BJ (cell line): ENCODE results near the gene USP4. TPM values are rescaled to one million over a fixed set of nuclear protein-coding genes. Genes with fewer than 3 reads are reported as not detected.
A peak's percentile ranks its signal among the peaks of the same experiment; 100 is the strongest.
"Not testable (repeated sequence)": the region's sequence is repeated elsewhere in the genome, so short reads cannot be mapped to it uniquely, and the experiment has no call there.

Experiments used
- CTCF ChIA-PET: fragments of 350-600 bp; formaldehyde crosslinking; extraction: SDS; loops from one replicate; lab custom pipeline; 2021; ENCODE audit warnings: antibody characterized with exemption, inconsistent platforms; lab: Yijun Ruan, JAX
- POLR2A ChIA-PET: fragments of 300-600 bp; sonication (Branson Sonifier 250); formaldehyde crosslinking; extraction: SDS; loops from one replicate; lab custom pipeline; 2021; ENCODE audit warnings: antibody characterized with exemption; lab: Charles Lee
- DNase-seq: peaks from one replicate; pipeline ENCODE4 v3.0.0-alpha.2; 2011; ENCODE audit warnings: low read depth
- H3K27me3 ChIP-seq: 2 replicates; pipeline ENCODE4 v1.6.0; 2011; ENCODE audit warnings: low read length; ENCODE audit not compliant: control insufficient read depth, insufficient read depth
- H3K36me3 ChIP-seq: 2 replicates; pipeline ENCODE4 v1.5.1; 2011; ENCODE audit warnings: low read length; ENCODE audit not compliant: control insufficient read depth, insufficient read depth
- H3K4me3 ChIP-seq: 2 replicates; pipeline ENCODE4 v1.5.1; 2011; ENCODE audit warnings: low read depth, mild to moderate bottlenecking, control low read depth, low read length
- polyA plus RNA-seq: library from polyadenylated mRNA; depleted of rRNA; stranded (reverse); fragments of >200 nt; gene quantifications from 2 replicates; pipeline ENCODE4 v1.2.3, GENCODE V29; 2011
- TF ChIP-seq, protein P1 (sequence below): IDR thresholded peaks from 2 replicates; pipeline ENCODE4 v1.5.1; 2011; ENCODE audit warnings: low read depth, mild to moderate bottlenecking, control low read depth, inconsistent platforms, low read length, moderate library complexity; ENCODE audit not compliant: insufficient read depth

Gene USP4
- polyA plus RNA-seq, 1 experiment, result 63.5 TPM

DNA sequence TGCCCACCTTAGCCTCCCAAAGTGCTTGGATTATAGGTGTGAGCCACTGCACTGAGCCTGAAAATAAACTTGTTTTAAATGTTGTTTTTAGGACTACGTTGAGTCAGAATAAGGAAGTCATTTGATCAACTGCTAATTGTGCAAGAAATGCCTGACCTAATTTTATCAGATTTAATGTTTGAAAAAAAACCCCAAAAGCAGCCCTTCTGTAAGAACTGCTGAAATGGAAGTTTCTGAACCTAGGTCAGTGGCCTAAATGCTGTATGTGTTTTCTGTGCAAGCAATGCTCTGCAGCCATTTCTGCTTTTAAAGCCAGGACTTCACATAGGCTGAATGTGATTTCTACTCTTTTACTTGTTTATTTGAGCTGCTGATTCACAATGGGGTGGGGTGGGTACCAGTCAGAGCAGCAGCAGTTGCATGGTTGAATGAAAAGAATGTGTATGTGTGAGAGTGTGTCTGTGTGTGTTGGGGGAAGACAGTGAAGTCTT lies 11.7 kb upstream of the USP4 start:
- Histone ChIP-seq H3K27me3 (no peaks in the 10 kb centered on the region), H3K36me3 (peaks cover 7% of the 10 kb centered on the region), H3K4me3 (no peak overlapping the region)
- ChIA-PET CTCF (interaction anchor here (0.9 kb wide), 1 partner anchor 11 kb away, joined by 4 read pairs; no protein-coding TSS in a partner anchor), POLR2A (interaction anchor here (0.5 to 1.1 kb wide), 3 partner anchors 12 to 332 kb away, joined by 3 to 7 read pairs (median 4); partner anchors contain the start of gene USP4)
- peak; percentile 75 for DNase-seq
- TF ChIP-seq, protein P1, sequence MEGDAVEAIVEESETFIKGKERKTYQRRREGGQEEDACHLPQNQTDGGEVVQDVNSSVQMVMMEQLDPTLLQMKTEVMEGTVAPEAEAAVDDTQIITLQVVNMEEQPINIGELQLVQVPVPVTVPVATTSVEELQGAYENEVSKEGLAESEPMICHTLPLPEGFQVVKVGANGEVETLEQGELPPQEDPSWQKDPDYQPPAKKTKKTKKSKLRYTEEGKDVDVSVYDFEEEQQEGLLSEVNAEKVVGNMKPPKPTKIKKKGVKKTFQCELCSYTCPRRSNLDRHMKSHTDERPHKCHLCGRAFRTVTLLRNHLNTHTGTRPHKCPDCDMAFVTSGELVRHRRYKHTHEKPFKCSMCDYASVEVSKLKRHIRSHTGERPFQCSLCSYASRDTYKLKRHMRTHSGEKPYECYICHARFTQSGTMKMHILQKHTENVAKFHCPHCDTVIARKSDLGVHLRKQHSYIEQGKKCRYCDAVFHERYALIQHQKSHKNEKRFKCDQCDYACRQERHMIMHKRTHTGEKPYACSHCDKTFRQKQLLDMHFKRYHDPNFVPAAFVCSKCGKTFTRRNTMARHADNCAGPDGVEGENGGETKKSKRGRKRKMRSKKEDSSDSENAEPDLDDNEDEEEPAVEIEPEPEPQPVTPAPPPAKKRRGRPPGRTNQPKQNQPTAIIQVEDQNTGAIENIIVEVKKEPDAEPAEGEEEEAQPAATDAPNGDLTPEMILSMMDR, result no peak

DNA sequence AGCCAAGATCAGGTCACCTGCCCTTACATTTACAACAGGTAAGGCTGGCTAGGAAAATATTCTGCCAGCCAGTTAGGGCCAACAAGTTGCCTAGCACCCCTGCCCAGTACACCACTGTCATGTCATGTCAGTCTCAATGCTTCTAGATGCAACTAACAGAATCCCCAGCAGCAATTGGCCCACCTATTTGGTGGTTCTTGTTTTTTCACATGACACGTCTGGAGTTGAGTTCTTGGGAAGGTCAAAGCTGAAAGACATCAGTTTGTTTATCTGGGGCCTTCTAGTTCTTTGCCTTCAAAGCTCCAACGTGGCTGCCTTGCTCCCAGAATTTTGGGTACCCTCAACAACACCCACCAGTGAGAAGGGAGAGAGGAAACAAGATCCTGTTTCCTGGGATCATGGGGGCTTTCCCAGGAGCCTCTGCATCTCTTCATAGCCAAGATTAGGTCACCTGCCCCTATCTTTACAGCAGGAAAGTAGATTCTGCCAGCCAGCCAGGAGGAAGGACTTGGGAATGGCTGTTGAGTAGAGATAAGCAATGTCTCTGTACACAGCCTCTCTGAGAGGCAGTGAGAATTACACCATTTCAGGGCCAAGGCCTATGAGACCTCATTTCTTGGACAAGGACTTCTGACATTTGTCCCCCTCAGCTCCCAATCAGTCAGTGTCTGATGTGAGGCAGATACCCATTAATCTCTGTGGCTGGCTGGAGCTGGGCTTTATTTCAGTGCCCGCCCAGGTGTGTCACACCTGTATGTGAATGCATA lies 9.7 kb upstream of the USP4 start:
- CTCF ChIA-PET, result interaction anchor here (0.7 kb wide), 1 partner anchor 9 kb away, joined by 3 read pairs; the partner anchor contains the start of gene USP4

DNA sequence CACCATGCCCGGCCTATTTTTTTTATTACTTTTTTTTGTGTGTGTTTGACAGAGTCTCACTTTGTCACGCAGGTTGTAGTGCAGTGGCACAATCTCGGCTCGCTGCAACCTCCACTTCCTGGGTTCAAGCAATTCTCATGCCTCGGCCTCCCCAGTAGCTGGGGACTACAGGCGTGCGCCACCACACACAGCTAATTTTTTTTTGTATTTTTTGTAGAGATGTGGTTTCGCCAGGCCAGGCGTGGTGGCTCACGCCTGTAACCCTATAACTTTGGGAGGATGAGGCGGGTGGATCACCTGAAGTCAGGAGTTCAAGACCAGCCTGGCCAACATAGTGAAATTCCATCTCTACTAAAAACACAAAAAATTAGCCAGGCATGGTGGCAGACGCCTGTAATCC lies 8.5 kb upstream of the USP4 start:
- H3K27me3 ChIP-seq, H3K36me3 ChIP-seq, POLR2A ChIA-PET, H3K4me3 ChIP-seq, CTCF ChIA-PET, DNase-seq: not testable (repeated sequence)

More for the DNA sequence above, 9.7 kb upstream of the USP4 start:
- POLR2A ChIA-PET, result no interaction called here
- no peak overlapping the region for H3K4me3 ChIP-seq
- H3K36me3 ChIP-seq, result no peaks in the 10 kb centered on the region
- TF ChIP-seq, protein P1, result no peak
- no peaks in the 10 kb centered on the region for H3K27me3 ChIP-seq
- DNase-seq, result no peak

DNA sequence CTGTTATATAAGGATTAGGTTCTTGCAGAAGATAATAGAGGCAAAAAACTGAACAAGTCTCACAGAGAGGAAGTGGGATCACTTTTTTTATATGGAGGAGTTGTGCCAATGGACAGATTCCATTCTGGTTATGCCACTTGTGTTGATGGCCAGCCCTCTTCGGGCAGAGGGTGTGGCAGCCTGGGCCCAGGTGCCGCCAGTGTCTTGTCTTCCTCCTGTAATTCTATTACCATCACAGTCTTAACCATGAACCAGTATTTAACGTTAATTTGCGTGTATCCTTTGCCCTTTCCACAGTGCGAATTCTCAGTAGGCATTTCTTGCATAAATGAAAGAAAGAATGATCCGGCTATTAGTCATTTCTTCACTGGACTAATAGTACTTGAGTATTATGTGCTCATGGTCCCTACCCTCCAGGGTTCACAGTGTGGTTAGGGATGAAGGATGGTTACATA lies 7.0 kb upstream of the USP4 start:
- ChIA-PET POLR2A (interaction anchor here (0.6 kb wide), 1 partner anchor 13 kb away, joined by 3 read pairs; no protein-coding TSS in a partner anchor), CTCF (no interaction called here)
- TF ChIP-seq, protein P1, result no peak
- Histone ChIP-seq H3K4me3 (no peak overlapping the region), H3K36me3 (no peaks in the 10 kb centered on the region), H3K27me3 (no peaks in the 10 kb centered on the region)
- no peak for DNase-seq

DNA sequence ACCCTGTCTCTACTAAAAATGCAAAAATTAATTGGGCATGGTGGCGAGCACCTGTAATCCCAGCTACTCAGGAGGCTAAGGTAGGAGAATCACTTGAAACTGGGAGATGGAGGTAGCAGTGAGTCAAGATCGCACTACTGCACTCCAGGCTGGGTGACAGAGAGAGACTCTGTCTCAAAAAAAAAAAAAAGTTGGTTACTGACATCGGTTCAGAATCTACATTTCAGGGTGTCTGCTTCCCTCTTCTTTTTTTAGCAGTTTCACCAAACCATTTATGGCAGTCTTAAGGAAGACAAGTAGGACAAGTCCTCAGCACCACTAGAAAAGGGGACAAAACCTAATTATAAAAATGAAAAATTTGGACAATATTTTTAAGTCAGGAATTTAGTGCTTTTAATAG lies 3.3 kb upstream of the USP4 start:
- Histone ChIP-seq H3K4me3 (no peak overlapping the region), H3K27me3 (no peaks in the 10 kb centered on the region), H3K36me3 (no peaks in the 10 kb centered on the region)
- DNase-seq, result no peak
- TF ChIP-seq, protein P1, result no peak
- ChIA-PET POLR2A (no interaction called here), CTCF (interaction anchor here (0.8 to 0.9 kb wide), 2 partner anchors 19 to 85 kb away, joined by 3 to 4 read pairs; no protein-coding TSS in a partner anchor)
